Transverse colon (tissue), 4 donors: ENCODE measurements around the gene CALR. TPM values are rescaled to one million over a fixed set of nuclear protein-coding genes. Genes with fewer than 3 reads are reported as not detected.

Experiments
- DNase-seq: peaks from one replicate; pipeline ENCODE4 v3.0.0-alpha.2; 2019
- H3K27ac ChIP-seq, 4 donors: fragments of 200-600 bp; sonication (generic); 2 replicates each; pipeline ENCODE4 v1.5.1; 2016 to 2018; ENCODE audit warnings: inconsistent platforms in 4 of 4
- H3K27me3 ChIP-seq: fragments of 200-600 bp; sonication (generic); 2 replicates; pipeline ENCODE4 v1.5.1; 2017; ENCODE audit warnings: inconsistent platforms
- H3K36me3 ChIP-seq, 4 donors: fragments of 200-600 bp; sonication (generic); 2 replicates each; pipeline ENCODE4 v1.5.1; 2017 to 2019; ENCODE audit warnings: inconsistent platforms in 4 of 4
- H3K4me1 ChIP-seq, 4 donors: fragments of 200-600 bp; sonication (generic); 2 replicates each; pipeline ENCODE4 v1.5.1; 2017 to 2020; ENCODE audit warnings: inconsistent platforms in 4 of 4
- H3K4me3 ChIP-seq, 4 donors: fragments of 200-600 bp; sonication (generic); 1 replicate in 1 of 4; 2 replicates in 3 of 4; pipeline versions ENCODE4 v1.5.1 to v1.6.1; 2017 to 2019; ENCODE audit warnings: inconsistent platforms in 4 of 4
- H3K9me3 ChIP-seq, 2 donors: fragments of 200-600 bp; sonication (generic); 2 replicates each; pipeline ENCODE4 v1.5.1; 2017 to 2019; ENCODE audit warnings: inconsistent platforms in 2 of 2
- EP300 ChIP-seq: sonication (generic); formaldehyde crosslinking; IDR thresholded peaks from one replicate; pipeline ENCODE4 v1.6.1; 2017; ENCODE audit warnings: antibody characterized with exemption, low read depth
- POLR2A ChIP-seq: fragments of 450-650 bp; IDR thresholded peaks from one replicate; pipeline ENCODE4 v1.6.1; 2016; ENCODE audit warnings: antibody characterized with exemption, mild to moderate bottlenecking, moderate library complexity
- POLR2AphosphoS5 ChIP-seq, 3 donors: sonication (generic); formaldehyde crosslinking; IDR thresholded peaks; one replicate each; pipeline ENCODE4 v1.6.1; 2016; ENCODE audit warnings: antibody characterized with exemption in 3 of 3
- WGBS, 2 donors: methylation state at CpG; one replicate each; pipeline ENCODE4 v1.1.5; 2018; ENCODE audit warnings: low coverage in 1 of 2; 5-methylcytosine and 5-hydroxymethylcytosine counted together
- in situ Hi-C, 4 donors: fragments of 200-750 bp; cut with MboI; loops; one replicate each; pipeline versions ENCODE4 v1.15.0 to v1.15.1; 2017; ENCODE audit warnings: low sequenced_read_pairs in 3 of 4, low pct_ligation_motif_present in 1 of 4, low pct_unique_long_range_greater_than_20kb in 1 of 4
- intact Hi-C: fragments of 100-400 bp; cut with DNase I; formaldehyde crosslinking; loops from one replicate; pipeline ENCODE4 v1.15.1; 2023; ENCODE audit warnings: low total_unique reads
- total RNA-seq, 4 donors: library from RNA; depleted of rRNA; stranded (reverse); fragments of >200 nt; gene quantifications; one replicate each; pipeline ENCODE4 v1.1.0, GENCODE V29; 2016
- TF ChIP-seq, protein P1 (sequence below), 5 experiments: fragments of 200-600 bp in 3 of 5; fragments of 450-650 bp in 2 of 5; sonication (generic) in 3 of 5; IDR thresholded peaks; 1 replicate in 2 of 5; 2 replicates in 3 of 5; pipeline ENCODE4 v1.5.1; 2016 to 2017; ENCODE audit warnings: antibody characterized with exemption in 5 of 5, inconsistent platforms in 3 of 5, mild to moderate bottlenecking in 2 of 5, moderate library complexity in 1 of 5

The CALR gene
- total RNA-seq, 4 donors from 2014 or later = 181 to 444 (median 317) TPM

DNA sequence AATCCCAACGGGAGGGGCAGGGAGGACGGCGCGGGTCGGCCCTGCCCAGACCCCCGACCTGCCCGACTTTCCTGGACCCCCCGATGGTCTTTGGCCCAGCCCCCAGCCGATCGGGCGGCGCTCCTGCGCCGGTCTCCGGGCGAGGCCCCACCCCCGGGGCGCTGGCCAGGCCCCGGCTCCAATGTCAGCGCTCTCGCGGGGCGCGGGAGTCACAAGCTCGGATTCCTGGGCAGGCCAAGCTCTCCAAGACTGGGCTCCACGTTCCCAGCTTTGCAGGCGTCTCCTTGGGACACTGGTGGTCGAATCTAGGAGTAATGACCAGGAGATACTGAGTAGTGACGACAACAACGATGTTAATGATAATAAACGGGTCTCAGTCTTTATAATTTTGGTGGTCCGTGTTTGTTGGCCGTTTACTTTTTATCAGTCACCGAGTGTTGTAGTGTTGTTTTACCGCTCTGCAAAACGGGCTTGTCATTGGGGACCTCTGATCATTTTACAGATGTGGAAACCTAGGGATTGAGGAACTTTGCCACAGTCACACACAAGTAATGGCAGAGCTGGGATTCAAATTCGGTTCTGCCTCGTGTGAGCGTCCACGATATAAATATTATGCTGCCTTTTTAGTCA, 7.8 kb downstream of the CALR start:
- DNase-seq = peak; percentile 74
- H3K9me3 ChIP-seq = no peaks in the 10 kb centered on the region
- in situ Hi-C loops = no loop called here
- WGBS, 2 donors = 0% methylated on average over 31 of the region's 40 CpGs; no CpG with 5 or more reads in 1 of the 2 donors
- peaks cover 10 to 42% (median 15%) of the 10 kb centered on the region in 4 donors for H3K4me1 ChIP-seq
- H3K4me3 ChIP-seq = peak overlapping the region; percentile 67 to 92 (median 83)
- H3K27me3 ChIP-seq = no peaks in the 10 kb centered on the region
- peak overlapping the region; percentile 95 to 97 (median 96) for H3K27ac ChIP-seq
- H3K36me3 ChIP-seq = peaks cover 0 to 46% (median 23%) of the 10 kb centered on the region in 4 donors
- intact Hi-C loops = loop anchor here (10.0 kb wide), 1 partner anchor 61 kb away; the partner anchor contains the start of genes DNASE2 and KLF1
- TF ChIP-seq EP300 (no peak), POLR2AphosphoS5 (IDR thresholded peaks at IDR 0.05) (no peak), POLR2A (no peak)
- TF ChIP-seq, protein P1, sequence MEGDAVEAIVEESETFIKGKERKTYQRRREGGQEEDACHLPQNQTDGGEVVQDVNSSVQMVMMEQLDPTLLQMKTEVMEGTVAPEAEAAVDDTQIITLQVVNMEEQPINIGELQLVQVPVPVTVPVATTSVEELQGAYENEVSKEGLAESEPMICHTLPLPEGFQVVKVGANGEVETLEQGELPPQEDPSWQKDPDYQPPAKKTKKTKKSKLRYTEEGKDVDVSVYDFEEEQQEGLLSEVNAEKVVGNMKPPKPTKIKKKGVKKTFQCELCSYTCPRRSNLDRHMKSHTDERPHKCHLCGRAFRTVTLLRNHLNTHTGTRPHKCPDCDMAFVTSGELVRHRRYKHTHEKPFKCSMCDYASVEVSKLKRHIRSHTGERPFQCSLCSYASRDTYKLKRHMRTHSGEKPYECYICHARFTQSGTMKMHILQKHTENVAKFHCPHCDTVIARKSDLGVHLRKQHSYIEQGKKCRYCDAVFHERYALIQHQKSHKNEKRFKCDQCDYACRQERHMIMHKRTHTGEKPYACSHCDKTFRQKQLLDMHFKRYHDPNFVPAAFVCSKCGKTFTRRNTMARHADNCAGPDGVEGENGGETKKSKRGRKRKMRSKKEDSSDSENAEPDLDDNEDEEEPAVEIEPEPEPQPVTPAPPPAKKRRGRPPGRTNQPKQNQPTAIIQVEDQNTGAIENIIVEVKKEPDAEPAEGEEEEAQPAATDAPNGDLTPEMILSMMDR (IDR thresholded peaks at IDR 0.05) = no peak

DNA sequence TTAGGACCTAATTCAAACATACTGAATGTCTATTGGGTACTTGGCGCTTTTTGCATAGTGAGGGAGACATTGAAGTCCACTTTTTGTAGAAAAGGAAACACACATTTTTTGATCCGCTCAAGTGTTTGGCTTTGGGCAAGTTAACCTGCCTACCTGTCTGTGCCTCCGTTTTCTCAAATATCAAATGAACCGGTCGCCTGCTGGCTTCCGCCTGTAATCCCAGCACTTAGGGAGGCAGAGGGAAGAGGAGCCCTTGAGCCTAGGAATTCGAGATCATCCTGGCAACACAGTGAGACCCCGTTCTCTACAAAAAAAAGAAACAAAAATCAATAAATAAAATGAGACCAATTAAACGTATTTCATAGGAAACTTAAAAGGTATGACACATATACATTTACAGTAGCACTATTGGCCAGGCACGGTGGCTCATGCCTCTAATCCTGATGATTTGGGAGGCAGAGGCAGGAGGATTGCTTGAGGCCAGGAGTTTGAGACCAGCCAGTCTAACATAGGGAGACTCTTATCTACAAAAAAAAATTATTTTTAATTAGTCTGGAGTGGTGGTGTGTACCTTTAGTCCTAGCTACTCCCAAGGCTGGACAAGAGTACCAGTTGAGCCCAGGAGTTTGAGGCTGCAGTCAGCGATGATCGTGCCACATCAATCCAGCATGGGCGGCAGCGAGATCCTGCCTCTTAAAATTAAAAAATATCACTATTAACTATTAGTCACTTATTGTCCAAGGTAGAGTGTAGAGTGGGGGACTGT, 8.5 kb downstream of the CALR start:
- Histone ChIP-seq H3K9me3 (no peaks in the 10 kb centered on the region), H3K27me3 (no peaks in the 10 kb centered on the region), H3K4me3 (peak overlapping the region in 3 of 4 donors; percentile 67 to 92 (median 79)), H3K27ac (peak overlapping the region; percentile 95 to 97 (median 96)), H3K4me1 (peaks cover 10 to 35% (median 14%) of the 10 kb centered on the region in 4 donors), H3K36me3 (peaks cover 0 to 45% (median 19%) of the 10 kb centered on the region in 4 donors)
- 61 to 65% methylated on average over 10 to 14 of the region's 14 CpGs for WGBS, 2 donors
- no peak for DNase-seq
- intact Hi-C loops (loop anchor here (10.0 kb wide), 1 partner anchor 62 kb away; the partner anchor contains the start of genes DNASE2 and KLF1), in situ Hi-C loops (no loop called here)
- TF ChIP-seq POLR2AphosphoS5 (IDR thresholded peaks at IDR 0.05) (no peak), EP300 (no peak), POLR2A (no peak)
- TF ChIP-seq, protein P1 (IDR thresholded peaks at IDR 0.05) = no peak

DNA sequence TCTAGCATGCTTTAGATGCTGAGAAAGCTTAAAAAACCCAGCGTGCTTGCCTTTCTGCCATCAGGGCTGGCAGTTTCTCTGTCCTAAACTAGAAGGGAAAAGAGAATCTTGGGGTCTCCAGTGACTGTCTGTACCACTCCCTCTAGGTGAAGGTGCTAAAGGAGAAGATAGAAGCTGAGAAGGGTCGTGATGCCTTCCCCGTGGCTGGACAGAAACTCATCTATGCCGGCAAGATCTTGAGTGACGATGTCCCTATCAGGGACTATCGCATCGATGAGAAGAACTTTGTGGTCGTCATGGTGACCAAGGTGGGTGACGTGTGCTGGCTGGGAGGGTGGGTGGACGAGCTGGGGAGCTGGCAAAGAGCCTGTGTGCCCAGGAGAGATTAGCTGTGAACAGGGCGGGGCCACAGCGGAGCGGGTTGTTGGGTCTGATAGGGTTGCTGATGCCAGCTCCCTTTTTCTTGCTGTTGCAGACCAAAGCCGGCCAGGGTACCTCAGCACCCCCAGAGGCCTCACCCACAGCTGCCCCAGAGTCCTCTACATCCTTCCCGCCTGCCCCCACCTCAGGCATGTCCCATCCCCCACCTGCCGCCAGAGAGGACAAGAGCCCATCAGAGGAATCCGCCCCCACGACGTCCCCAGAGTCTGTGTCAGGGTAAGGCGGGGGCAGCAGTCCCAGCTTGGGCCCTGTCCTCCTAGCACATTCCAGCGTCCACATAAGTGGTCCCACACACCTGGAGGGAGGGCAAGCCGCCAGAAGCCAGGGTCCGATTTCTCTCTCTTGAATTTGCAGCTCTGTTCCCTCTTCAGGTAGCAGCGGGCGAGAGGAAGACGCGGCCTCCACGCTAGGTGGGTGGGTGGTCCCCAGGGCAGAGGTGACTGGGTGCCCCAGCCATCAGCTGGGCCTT, 9.5 kb downstream of the CALR start:
- intact Hi-C loops = loop anchor here (10.0 kb wide), 1 partner anchor 63 kb away; the partner anchor contains the start of genes DNASE2 and KLF1
- peaks cover 0 to 41% (median 20%) of the 10 kb centered on the region in 4 donors for H3K36me3 ChIP-seq
- no peak overlapping the region for H3K27ac ChIP-seq
- in situ Hi-C loops = no loop called here
- no peak for DNase-seq
- 79 to 87% methylated on average over 7 to 28 of the region's 28 CpGs for WGBS, 2 donors
- no peaks in the 10 kb centered on the region for H3K9me3 ChIP-seq
- TF ChIP-seq POLR2AphosphoS5 (IDR thresholded peaks at IDR 0.05) = no peak
- no peak for TF ChIP-seq EP300
- TF ChIP-seq, protein P1 (IDR thresholded peaks at IDR 0.05) = no peak
- TF ChIP-seq POLR2A = no peak
- no peak overlapping the region for H3K4me3 ChIP-seq
- no peaks in the 10 kb centered on the region for H3K27me3 ChIP-seq
- H3K4me1 ChIP-seq = peaks cover 7 to 37% (median 13%) of the 10 kb centered on the region in 4 donors
